Measurements from ENCODE around the gene NTM. TPM values are rescaled to one million over a fixed set of nuclear protein-coding genes. Genes with fewer than 3 reads are reported as not detected.

Gene NTM
- total RNA-seq, 1 experiment from 2014 or later: 9.9 TPM

DNA sequence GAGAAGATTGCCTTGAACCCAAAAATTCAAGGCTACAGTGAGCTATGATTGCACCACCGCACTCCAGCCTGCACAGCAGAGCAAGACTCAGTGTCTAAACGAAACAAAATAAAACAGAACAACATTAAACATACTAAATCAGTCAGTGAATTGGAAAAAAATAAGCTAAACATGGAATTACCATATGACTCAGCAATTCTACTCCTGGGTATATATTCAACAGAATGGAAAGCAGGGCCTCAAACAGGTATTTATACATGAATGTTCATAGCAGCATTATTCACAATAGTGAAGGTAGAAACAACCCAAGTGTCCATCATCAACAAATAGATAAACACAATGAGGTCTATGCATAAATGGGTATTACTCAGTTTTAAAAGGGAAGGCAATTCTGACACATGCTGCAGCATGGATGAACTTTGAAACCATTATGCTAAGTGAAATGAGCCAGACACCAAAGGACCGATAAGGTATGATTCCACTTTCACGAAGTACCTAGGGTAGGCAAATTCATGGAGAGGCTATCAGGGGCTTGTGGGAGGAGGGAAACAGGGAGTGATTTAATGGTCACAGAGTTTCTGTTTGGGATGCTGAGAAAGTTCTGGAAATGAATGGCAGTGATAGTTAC lies 15.5 kb downstream of the NTM start:
- no peak for DNase-seq
- Histone ChIP-seq H3K4me2 (ENCODE audit: insufficient read depth, insufficient read length, low read length) (no peak overlapping the region), H4K5ac (ENCODE audit: insufficient read length, low read depth, low read length) (no peak overlapping the region), H2BK12ac (ENCODE audit: insufficient read length, low read depth, low read length) (no peak overlapping the region), H3K23me2 (ENCODE audit: insufficient read length, low read depth, low read length, poor library complexity, severe bottlenecking) (no peaks in the 10 kb centered on the region), H4K20me1 (ENCODE audit: control insufficient read depth, insufficient read depth, insufficient read length) (no peaks in the 10 kb centered on the region), H2BK5ac (ENCODE audit: insufficient read length, low read length) (no peak overlapping the region), H3K14ac (ENCODE audit: insufficient read depth, low read length) (no peak overlapping the region), H2AK5ac (ENCODE audit: insufficient read length, low read length) (no peak overlapping the region), H3K56ac (ENCODE audit: insufficient read length, low read depth, low read length) (no peak overlapping the region), H3K23ac (ENCODE audit: insufficient read length, low read depth, low read length) (no peak overlapping the region), H2BK120ac (ENCODE audit: low read depth, low read length, poor library complexity, severe bottlenecking) (no peak overlapping the region), H3K79me1 (ENCODE audit: insufficient read depth, low read depth, low read length, poor library complexity, severe bottlenecking) (no peaks in the 10 kb centered on the region), H3T11ph (ENCODE audit: low read length) (no peak overlapping the region), H4K8ac (replicated peaks; ENCODE audit: insufficient read length, low read depth, low read length) (no peak overlapping the region), H3K27ac (ENCODE audit: insufficient read length, low read depth, low read length) (no peak overlapping the region), H2BK20ac (ENCODE audit: low read depth, low read length, poor library complexity, severe bottlenecking) (no peak overlapping the region), H3K79me2 (ENCODE audit: insufficient read depth, low read length) (no peaks in the 10 kb centered on the region), H2BK15ac (ENCODE audit: low read depth, low read length) (no peak overlapping the region), H3K9ac (ENCODE audit: extremely low read depth, insufficient read length, low read length) (no peak overlapping the region), H3K18ac (ENCODE audit: insufficient read length, low read depth, low read length) (no peak overlapping the region), H3K27me3 (ENCODE audit: insufficient read depth, low read length) (no peaks in the 10 kb centered on the region), H3K4me1 (ENCODE audit: insufficient read depth, low read length) (no peaks in the 10 kb centered on the region), H2AFZ (ENCODE audit: low read length) (no peak overlapping the region), H3K9me3 (ENCODE audit: control insufficient read depth, low read depth, low read length) (no peaks in the 10 kb centered on the region), H3K4ac (ENCODE audit: low read depth, low read length) (no peak overlapping the region), H4K91ac (ENCODE audit: insufficient read length, low read depth, low read length) (no peak overlapping the region)
- Mint-ChIP-seq H3K4me3 (no peak overlapping the region), H3K9me3 (no peaks in the 10 kb centered on the region; a peak in 2 of 5 replicates), H3K27me3 (ENCODE audit: low read depth) (no peaks in the 10 kb centered on the region), H3K36me3 (ENCODE audit: insufficient read depth in 1 of 3, low read depth in 3 of 3) (peaks cover 0 to 11% (median 6%) of the 10 kb centered on the region in 3 experiments; a peak in 4 of 7 replicates), H3K4me1 (peaks cover 0 to 5% of the 10 kb centered on the region in 2 experiments; a peak in 1 of 4 replicates), H3K27ac (no peak overlapping the region)
- TF ChIP-seq, protein P1, sequence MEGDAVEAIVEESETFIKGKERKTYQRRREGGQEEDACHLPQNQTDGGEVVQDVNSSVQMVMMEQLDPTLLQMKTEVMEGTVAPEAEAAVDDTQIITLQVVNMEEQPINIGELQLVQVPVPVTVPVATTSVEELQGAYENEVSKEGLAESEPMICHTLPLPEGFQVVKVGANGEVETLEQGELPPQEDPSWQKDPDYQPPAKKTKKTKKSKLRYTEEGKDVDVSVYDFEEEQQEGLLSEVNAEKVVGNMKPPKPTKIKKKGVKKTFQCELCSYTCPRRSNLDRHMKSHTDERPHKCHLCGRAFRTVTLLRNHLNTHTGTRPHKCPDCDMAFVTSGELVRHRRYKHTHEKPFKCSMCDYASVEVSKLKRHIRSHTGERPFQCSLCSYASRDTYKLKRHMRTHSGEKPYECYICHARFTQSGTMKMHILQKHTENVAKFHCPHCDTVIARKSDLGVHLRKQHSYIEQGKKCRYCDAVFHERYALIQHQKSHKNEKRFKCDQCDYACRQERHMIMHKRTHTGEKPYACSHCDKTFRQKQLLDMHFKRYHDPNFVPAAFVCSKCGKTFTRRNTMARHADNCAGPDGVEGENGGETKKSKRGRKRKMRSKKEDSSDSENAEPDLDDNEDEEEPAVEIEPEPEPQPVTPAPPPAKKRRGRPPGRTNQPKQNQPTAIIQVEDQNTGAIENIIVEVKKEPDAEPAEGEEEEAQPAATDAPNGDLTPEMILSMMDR (conservative IDR thresholded peaks at IDR 0.05): no peak
- WGBS (ENCODE audit: extremely low coverage, insufficient read length, low lambda C conversion rate): no CpG with 5 or more reads among the region's 4 CpGs
